ENCODE data around the gene NRXN3.

DNA sequence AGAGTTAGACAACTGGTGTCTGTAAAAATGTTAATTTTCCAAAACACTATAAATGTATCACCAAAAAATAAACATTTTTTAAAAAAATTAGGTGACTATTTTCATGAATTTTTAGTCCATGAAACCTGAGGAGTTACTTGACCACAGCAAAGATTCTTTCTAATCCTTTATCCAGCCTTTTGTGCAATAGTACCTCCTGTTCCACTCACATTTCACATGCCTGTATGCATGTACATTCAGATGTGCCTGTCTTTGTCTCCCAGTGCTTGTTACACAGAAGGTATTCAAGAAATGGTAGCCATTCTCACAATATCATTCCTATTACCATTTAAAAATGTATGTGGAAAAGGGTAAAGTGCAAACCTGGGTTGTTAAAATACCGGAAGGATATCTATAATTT lies 1184.2 kb downstream of the NRXN3 start:
- TF ChIP-seq GATA3 (IDR thresholded peaks at IDR 0.05; ENCODE audit: low read depth, low read length) (no peak), GATA2 (IDR thresholded peaks at IDR 0.05; ENCODE audit: low read depth, low read length) (no peak)

Measured in SH-SY5Y (cell line).